Kidney (tissue), 14 donors: ENCODE results near the gene EXPH5. TPM values are rescaled to one million over a fixed set of nuclear protein-coding genes. Genes with fewer than 3 reads are reported as not detected.

Experiments used
- DNase-seq, 5 donors: peaks; one replicate each; pipeline ENCODE4 v3.0.0-alpha.2; 2013 to 2020
- FAIRE-seq: peaks from 2 replicates; lab custom pipeline; 2012; peaks lifted over from hg19 to GRCh38; lab: Jason Lieb, UNC
- H3K27ac ChIP-seq, 2 donors: one replicate each; pipeline ENCODE4 v1.7.0; 2013; ENCODE audit warnings: low read depth in 2 of 2, low read length in 2 of 2, inconsistent platforms in 1 of 2
- H3K27me3 ChIP-seq: one replicate; pipeline ENCODE4 v1.7.1; 2013; ENCODE audit warnings: low read length, inconsistent platforms; ENCODE audit not compliant: control insufficient read depth, insufficient read depth
- H3K36me3 ChIP-seq, 3 donors: one replicate each; pipeline versions ENCODE4 v1.7.0 to v1.7.1; 2013; ENCODE audit warnings: low read length in 3 of 3, control low read depth in 1 of 3, inconsistent platforms in 1 of 3; ENCODE audit not compliant: insufficient read depth in 3 of 3, control insufficient read depth in 2 of 3
- H3K4me1 ChIP-seq, 3 donors: one replicate each; pipeline versions ENCODE4 v1.7.0 to v1.7.1; 2013; ENCODE audit warnings: low read length in 3 of 3, inconsistent platforms in 1 of 3, low read depth in 1 of 3; ENCODE audit not compliant: control insufficient read depth in 2 of 3, insufficient read depth in 2 of 3
- H3K4me3 ChIP-seq, 3 donors: one replicate each; pipeline versions ENCODE4 v1.7.0 to v1.8.1; 2013; ENCODE audit warnings: low read length in 3 of 3, control low read depth in 1 of 3, inconsistent platforms in 1 of 3
- H3K9ac ChIP-seq, 3 donors: one replicate each; pipeline versions ENCODE4 v1.7.0 to v1.7.1; 2013; ENCODE audit warnings: low read length in 3 of 3, control low read depth in 1 of 3, inconsistent platforms in 1 of 3
- H3K9me3 ChIP-seq, 3 donors: one replicate each; pipeline versions ENCODE4 v1.7.0 to v1.7.1; 2013; ENCODE audit warnings: low read length in 3 of 3, control low read depth in 1 of 3, inconsistent platforms in 1 of 3; ENCODE audit not compliant: control insufficient read depth in 2 of 3, insufficient read depth in 1 of 3
- intact Hi-C: fragments of 100-400 bp; cut with DNase I; formaldehyde crosslinking; loops from one replicate; pipeline ENCODE4 v1.11.1; 2022
- polyA plus RNA-seq: library from polyadenylated mRNA; stranded (reverse); fragments of 350-450 nt; fragmentation: Illumina TruSeq; extraction: RNeasy Lipid Tissue Mini Kit (QIAGEN cat#74804); gene quantifications from one replicate; pipeline ENCODE4 v1.2.3, GENCODE V29; 2014; ENCODE audit warnings: low read depth, low replicate concordance; ENCODE audit not compliant: insufficient read depth
- total RNA-seq: library from RNA; stranded (reverse); fragmentation: NEBNext Ultra II Directional; extraction: Animal tissue kit (Norgen Biotek cat#: 25700); gene quantifications from one replicate; pipeline ENCODE4 v1.2.1, GENCODE V29; 2021
- TF ChIP-seq, protein P1 (sequence below): IDR thresholded peaks from 3 replicates; pipeline ENCODE4 v1.5.1; 2012; ENCODE audit warnings: mild to moderate bottlenecking, moderate library complexity, borderline replicate concordance; ENCODE audit not compliant: insufficient read depth; ENCODE audit errors: extremely low read depth
- donor health status: control.
- donor health status: control.
- donor health status: control.
- donor health status: control.
- donor health status: control.
- donor health status: DM: yes; HTN: yes; CAD: no.
- donor health status: Normal renal cell carcinoma (clear cell type).

EXPH5 gene
- total and polyA plus RNA-seq, 2 donors from 2014 or later = 2.2 to 9.5 TPM

DNA sequence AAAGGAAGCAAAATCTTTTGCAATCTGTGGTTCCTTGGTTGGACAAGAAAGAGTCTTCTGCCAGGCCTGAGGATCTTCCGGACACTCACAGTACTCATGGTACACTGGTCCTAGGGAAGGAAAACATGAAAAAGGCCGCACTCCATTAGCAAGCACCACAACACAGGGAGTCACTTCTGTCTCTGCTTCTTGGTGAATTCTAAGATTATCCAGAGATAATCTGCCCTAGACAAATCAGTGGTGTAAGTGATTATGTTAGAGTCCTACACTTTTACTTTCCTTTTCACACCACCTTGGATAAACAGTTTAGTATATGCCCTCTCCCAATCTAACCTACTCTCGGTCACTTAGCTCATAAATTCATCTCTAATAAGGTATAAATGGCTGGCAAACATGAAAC is 107.2 kb downstream of the EXPH5 start:
- H3K4me1 ChIP-seq = no peaks in the 10 kb centered on the region
- H3K9me3 ChIP-seq = no peaks in the 10 kb centered on the region
- no peaks in the 10 kb centered on the region for H3K27me3 ChIP-seq
- intact Hi-C loops = no loop called here
- TF ChIP-seq, protein P1, sequence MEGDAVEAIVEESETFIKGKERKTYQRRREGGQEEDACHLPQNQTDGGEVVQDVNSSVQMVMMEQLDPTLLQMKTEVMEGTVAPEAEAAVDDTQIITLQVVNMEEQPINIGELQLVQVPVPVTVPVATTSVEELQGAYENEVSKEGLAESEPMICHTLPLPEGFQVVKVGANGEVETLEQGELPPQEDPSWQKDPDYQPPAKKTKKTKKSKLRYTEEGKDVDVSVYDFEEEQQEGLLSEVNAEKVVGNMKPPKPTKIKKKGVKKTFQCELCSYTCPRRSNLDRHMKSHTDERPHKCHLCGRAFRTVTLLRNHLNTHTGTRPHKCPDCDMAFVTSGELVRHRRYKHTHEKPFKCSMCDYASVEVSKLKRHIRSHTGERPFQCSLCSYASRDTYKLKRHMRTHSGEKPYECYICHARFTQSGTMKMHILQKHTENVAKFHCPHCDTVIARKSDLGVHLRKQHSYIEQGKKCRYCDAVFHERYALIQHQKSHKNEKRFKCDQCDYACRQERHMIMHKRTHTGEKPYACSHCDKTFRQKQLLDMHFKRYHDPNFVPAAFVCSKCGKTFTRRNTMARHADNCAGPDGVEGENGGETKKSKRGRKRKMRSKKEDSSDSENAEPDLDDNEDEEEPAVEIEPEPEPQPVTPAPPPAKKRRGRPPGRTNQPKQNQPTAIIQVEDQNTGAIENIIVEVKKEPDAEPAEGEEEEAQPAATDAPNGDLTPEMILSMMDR = no peak
- no peak overlapping the region for H3K9ac ChIP-seq
- peaks cover 0 to 34% (median 9%) of the 10 kb centered on the region in 3 donors for H3K36me3 ChIP-seq
- no peak overlapping the region for H3K27ac ChIP-seq
- FAIRE-seq = no peak
- H3K4me3 ChIP-seq = no peak overlapping the region
- DNase-seq = no peak

DNA sequence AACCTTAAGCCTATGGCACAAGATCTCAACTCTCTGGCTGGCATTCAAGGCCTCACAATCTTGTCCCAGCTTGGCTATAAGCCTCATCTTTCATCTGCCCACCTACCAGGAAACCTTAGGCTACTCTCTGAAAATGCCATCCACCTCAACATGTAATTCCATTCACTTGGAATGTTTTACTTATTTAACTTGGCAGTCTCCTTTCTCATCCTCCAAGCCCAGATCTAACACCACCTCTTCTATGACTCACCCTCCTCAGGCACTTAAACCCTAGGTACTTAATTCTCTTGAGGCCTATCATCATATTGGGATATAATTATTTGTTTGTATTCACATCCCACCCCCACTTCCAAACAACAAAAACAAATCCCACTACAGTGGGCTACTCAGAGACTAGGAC is 110.4 kb downstream of the EXPH5 start:
- DNase-seq (no peak), FAIRE-seq (no peak)
- intact Hi-C loops = no loop called here
- no peaks in the 10 kb centered on the region for H3K27me3 ChIP-seq
- no peak overlapping the region for H3K9ac ChIP-seq
- peaks cover 2 to 26% (median 9%) of the 10 kb centered on the region in 3 donors for H3K36me3 ChIP-seq
- no peaks in the 10 kb centered on the region for H3K9me3 ChIP-seq
- H3K27ac ChIP-seq = no peak overlapping the region
- no peaks in the 10 kb centered on the region for H3K4me1 ChIP-seq
- TF ChIP-seq, protein P1 = no peak
- no peak overlapping the region for H3K4me3 ChIP-seq

DNA sequence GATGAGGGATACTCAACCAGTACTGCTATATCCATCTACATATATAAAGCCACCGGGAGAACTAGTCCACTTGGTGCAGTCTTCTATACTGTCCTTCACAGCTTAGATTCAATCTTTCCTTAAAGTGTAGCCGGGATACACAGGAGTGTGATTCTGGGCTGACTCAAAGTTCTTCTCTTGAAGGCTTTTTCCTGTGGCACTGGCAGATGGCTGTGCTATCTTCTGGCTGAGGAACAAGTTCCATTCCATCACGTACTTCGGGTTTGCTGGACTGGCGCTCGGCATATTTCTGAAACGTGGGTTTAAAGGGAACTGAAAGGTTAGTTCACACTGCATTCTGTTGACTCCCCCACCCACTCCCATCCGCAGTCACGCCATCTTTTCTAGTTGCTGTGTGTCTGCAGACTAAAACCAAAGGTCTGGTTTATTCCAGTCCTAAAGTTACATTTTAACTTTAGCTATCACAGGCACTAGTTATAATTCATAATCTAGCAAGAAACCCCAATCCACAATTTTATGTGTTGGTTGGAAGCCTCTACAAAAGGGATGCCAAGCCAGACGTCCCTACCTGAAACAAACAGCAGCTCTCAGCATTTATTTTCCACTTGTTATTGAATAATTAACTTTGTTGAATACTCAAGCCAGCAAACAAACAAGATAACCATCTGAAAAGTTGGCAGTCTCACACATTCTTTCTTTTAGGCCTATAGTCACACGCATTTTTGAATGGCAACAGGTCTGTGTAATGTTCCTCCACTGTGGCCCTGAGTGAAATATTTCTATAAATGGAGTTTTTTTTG is 118.7 kb downstream of the EXPH5 start:
- TF ChIP-seq, protein P1 = no peak
- H3K27ac ChIP-seq = peak overlapping the region; percentile 62 to 67
- peak overlapping the region in 2 of 3 donors; percentile 52 to 53 for H3K4me3 ChIP-seq
- no peaks in the 10 kb centered on the region for H3K27me3 ChIP-seq
- DNase-seq (peak in 1 of 5 donors; percentile 8), FAIRE-seq (peak; percentile 76)
- no peaks in the 10 kb centered on the region for H3K9me3 ChIP-seq
- H3K9ac ChIP-seq = peak overlapping the region in 1 of 3 donors; percentile 36
- peaks cover 2 to 10% (median 6%) of the 10 kb centered on the region in 3 donors for H3K36me3 ChIP-seq
- intact Hi-C loops = no loop called here
- peaks cover 0 to 9% (median 6%) of the 10 kb centered on the region in 3 donors for H3K4me1 ChIP-seq
